Measurements from ENCODE around the gene HILPDA.
A peak's percentile ranks its signal among the peaks of the same experiment; 100 is the strongest.
"Not testable (repeated sequence)": the region's sequence is repeated elsewhere in the genome, so short reads cannot be mapped to it uniquely, and the experiment has no call there.

The HILPDA gene

GRCh38 chr7:128453836-128454804, 1.6 kb upstream of the HILPDA start:
- DNase-seq (ENCODE audit: low read depth), result peak; percentile 80
- TF ChIP-seq CTCF (conservative IDR thresholded peaks at IDR 0.05; ENCODE audit: low read depth, low read length), result no peak
- H3K4me3 ChIP-seq (ENCODE audit: low read length), result peak overlapping the region; percentile 29

- peak overlapping the region; percentile 95 for H3K4me3 ChIP-seq (ENCODE audit: low read length)
- TF ChIP-seq CTCF (conservative IDR thresholded peaks at IDR 0.05; ENCODE audit: low read depth, low read length), result no peak
- no peak for DNase-seq (ENCODE audit: low read depth)
Measured at GRCh38 chr7:128454808-128455542, 703 bp upstream of the HILPDA start.

- DNase-seq (ENCODE audit: low read depth), result no peak
- TF ChIP-seq CTCF (conservative IDR thresholded peaks at IDR 0.05; ENCODE audit: low read depth, low read length), result no peak
- peak overlapping the region; percentile 95 for H3K4me3 ChIP-seq (ENCODE audit: low read length)
Measured at GRCh38 chr7:128456255-128456725, 612 bp downstream of the HILPDA start.

GRCh38 chr7:128457385-128457784, 1.7 kb downstream of the HILPDA start:
- not testable (repeated sequence) for DNase-seq (ENCODE audit: low read depth)
- peak overlapping the region; percentile 95 for H3K4me3 ChIP-seq (ENCODE audit: low read length)

- no peak for TF ChIP-seq CTCF (conservative IDR thresholded peaks at IDR 0.05; ENCODE audit: low read depth, low read length)
- DNase-seq (ENCODE audit: low read depth), result no peak
- H3K4me3 ChIP-seq (ENCODE audit: low read length), result no peak overlapping the region
Measured at GRCh38 chr7:128458956-128459355, 3.3 kb downstream of the HILPDA start.

- TF ChIP-seq CTCF (conservative IDR thresholded peaks at IDR 0.05; ENCODE audit: low read depth, low read length), result peak; percentile 83
- H3K4me3 ChIP-seq (ENCODE audit: low read length), result no peak overlapping the region
- DNase-seq (ENCODE audit: low read depth), result no peak
Measured at GRCh38 chr7:128459394-128459878, 3.8 kb downstream of the HILPDA start.

- TF ChIP-seq CTCF (conservative IDR thresholded peaks at IDR 0.05; ENCODE audit: low read depth, low read length), result no peak
- DNase-seq (ENCODE audit: low read depth), result no peak
- no peak overlapping the region for H3K4me3 ChIP-seq (ENCODE audit: low read length)
Measured at GRCh38 chr7:128462460-128462859, 6.8 kb downstream of the HILPDA start.

- not testable (repeated sequence) for DNase-seq (ENCODE audit: low read depth); H3K4me3 ChIP-seq (ENCODE audit: low read length)
Measured at GRCh38 chr7:128463345-128463744, 7.7 kb downstream of the HILPDA start.

- DNase-seq (ENCODE audit: low read depth); H3K4me3 ChIP-seq (ENCODE audit: low read length): not testable (repeated sequence)
Measured at GRCh38 chr7:128463933-128464332, 8.3 kb downstream of the HILPDA start.

- not testable (repeated sequence) for H3K4me3 ChIP-seq (ENCODE audit: low read length); DNase-seq (ENCODE audit: low read depth)
Measured at GRCh38 chr7:128466871-128467270, 11.2 kb downstream of the HILPDA start.
